Nephron progenitor cell (in vitro differentiated cells): ENCODE data around the gene ZC3H7B.
A peak's percentile ranks its signal among the peaks of the same experiment; 100 is the strongest.

Source experiments
- DNase-seq: peaks from one replicate; pipeline ENCODE4 v3.0.0; 2021
- H3K27ac Mint-ChIP-seq: 2 replicates; pipeline ENCODE4 v1.8.0; 2021; ENCODE audit warnings: mild to moderate bottlenecking, moderate library complexity, mixed read lengths
- H3K27me3 Mint-ChIP-seq: 2 replicates; pipeline ENCODE4 v1.8.0; 2021; ENCODE audit warnings: mild to moderate bottlenecking, low read depth, mixed read lengths; ENCODE audit not compliant: poor library complexity
- H3K36me3 Mint-ChIP-seq: 2 replicates; pipeline ENCODE4 v1.8.0; 2021; ENCODE audit warnings: low read depth, mixed read lengths
- H3K4me1 Mint-ChIP-seq: 2 replicates; pipeline ENCODE4 v1.8.0; 2021; ENCODE audit warnings: mixed read lengths
- H3K4me3 Mint-ChIP-seq: 2 replicates; pipeline ENCODE4 v1.8.0; 2021; ENCODE audit warnings: mild to moderate bottlenecking, moderate library complexity, mixed read lengths
- H3K9me3 Mint-ChIP-seq: 2 replicates; pipeline ENCODE4 v1.8.0; 2021; ENCODE audit warnings: mild to moderate bottlenecking, moderate library complexity, mixed read lengths
- TF ChIP-seq, protein P1 (sequence below): fragments of 200-600 bp; sonication (generic); IDR thresholded peaks from 2 replicates; pipeline ENCODE4 v1.5.0; 2021; ENCODE audit warnings: antibody characterized with exemption

ZC3H7B gene

DNA sequence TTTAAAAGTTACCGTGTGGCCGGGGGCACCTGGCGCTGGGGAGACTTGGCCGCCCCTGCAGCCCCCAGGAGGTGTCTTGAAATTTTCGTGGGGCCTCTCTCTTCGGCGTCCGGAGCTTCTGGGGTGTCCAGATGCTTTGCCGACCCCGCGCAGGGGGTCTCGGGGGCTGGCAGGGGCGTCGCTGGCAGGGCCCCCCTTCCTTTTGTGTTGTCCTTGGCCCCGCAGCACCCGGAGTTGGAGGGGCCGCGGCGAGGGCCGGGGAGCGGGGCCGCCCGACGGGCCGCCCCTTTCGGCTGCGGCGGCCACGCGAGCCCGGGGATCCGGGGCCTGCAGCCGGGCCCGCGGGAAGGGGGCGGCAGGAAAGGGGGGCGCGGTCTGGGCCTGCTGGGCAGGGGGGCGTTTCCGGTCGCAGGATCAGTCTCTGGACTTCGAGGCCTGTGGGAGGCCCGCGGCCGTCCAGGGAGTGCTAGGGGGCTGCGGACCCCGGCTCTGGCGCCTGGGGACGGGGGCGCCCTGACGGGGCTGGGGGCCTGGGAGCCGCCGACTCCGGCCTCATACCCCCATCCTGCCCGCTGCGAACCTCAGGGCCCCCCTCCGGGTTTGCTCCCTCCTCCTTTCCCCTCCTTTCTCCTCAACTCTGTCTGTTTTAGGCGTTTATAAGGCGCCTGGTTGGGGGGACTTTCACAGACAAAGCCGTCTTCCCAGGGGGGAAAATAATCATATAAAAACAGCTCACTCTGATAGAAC, 869 bp downstream of the ZC3H7B start:
- peaks cover 37% of the 10 kb centered on the region for H3K4me1 Mint-ChIP-seq
- DNase-seq = peak; percentile 75
- H3K27ac Mint-ChIP-seq = peak overlapping the region; percentile 60
- H3K9me3 Mint-ChIP-seq = no peaks in the 10 kb centered on the region
- TF ChIP-seq, protein P1, sequence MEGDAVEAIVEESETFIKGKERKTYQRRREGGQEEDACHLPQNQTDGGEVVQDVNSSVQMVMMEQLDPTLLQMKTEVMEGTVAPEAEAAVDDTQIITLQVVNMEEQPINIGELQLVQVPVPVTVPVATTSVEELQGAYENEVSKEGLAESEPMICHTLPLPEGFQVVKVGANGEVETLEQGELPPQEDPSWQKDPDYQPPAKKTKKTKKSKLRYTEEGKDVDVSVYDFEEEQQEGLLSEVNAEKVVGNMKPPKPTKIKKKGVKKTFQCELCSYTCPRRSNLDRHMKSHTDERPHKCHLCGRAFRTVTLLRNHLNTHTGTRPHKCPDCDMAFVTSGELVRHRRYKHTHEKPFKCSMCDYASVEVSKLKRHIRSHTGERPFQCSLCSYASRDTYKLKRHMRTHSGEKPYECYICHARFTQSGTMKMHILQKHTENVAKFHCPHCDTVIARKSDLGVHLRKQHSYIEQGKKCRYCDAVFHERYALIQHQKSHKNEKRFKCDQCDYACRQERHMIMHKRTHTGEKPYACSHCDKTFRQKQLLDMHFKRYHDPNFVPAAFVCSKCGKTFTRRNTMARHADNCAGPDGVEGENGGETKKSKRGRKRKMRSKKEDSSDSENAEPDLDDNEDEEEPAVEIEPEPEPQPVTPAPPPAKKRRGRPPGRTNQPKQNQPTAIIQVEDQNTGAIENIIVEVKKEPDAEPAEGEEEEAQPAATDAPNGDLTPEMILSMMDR = no peak
- H3K27me3 Mint-ChIP-seq = no peaks in the 10 kb centered on the region
- H3K4me3 Mint-ChIP-seq = peak overlapping the region; percentile 86
- peaks cover 15% of the 10 kb centered on the region for H3K36me3 Mint-ChIP-seq

DNA sequence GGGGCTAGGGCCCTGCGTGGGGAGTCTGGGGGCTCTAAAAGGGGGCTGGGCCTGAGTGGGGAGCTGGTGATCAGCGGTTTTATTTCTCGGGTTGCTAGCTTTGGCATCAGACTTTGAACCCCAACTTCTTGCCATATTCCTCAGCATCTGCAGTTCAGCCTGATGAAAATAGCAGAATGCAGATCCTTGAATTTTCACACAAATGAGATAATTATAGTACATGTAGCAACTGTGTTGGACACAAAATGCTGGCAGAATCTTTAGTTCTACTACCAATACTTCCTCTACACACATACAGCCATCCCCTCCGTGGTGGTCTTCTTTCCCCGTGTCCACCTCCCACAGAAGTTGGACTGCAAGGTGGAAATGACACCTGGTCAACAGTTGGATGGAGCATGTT, 1.5 kb downstream of the ZC3H7B start:
- peak overlapping the region; percentile 86 for H3K4me3 Mint-ChIP-seq
- peaks cover 43% of the 10 kb centered on the region for H3K4me1 Mint-ChIP-seq
- H3K9me3 Mint-ChIP-seq = no peaks in the 10 kb centered on the region
- peaks cover 18% of the 10 kb centered on the region for H3K36me3 Mint-ChIP-seq
- TF ChIP-seq, protein P1 = no peak
- no peak for DNase-seq
- peak overlapping the region; percentile 60 for H3K27ac Mint-ChIP-seq
- no peaks in the 10 kb centered on the region for H3K27me3 Mint-ChIP-seq

DNA sequence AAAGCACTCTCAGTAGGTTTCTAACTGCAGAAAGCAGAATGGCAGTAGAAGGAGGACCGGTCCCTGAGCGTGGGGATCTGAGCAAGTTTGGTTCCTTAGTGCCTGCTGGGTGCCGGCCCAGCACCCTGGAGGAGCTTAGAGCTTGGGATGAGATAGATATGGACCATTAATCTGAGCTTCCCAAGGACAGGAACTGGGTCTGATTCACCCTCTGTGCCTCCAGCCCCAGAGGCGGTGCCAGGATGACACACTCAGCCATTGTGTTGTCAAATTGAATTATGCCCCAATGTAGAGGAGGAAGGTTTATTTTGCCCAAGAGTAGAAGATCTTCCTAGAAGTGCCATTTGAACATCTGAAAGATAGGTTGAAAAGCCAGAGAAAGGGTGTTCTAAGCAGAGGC, 4.3 kb downstream of the ZC3H7B start:
- no peak overlapping the region for H3K27ac Mint-ChIP-seq
- H3K27me3 Mint-ChIP-seq = no peaks in the 10 kb centered on the region

DNA sequence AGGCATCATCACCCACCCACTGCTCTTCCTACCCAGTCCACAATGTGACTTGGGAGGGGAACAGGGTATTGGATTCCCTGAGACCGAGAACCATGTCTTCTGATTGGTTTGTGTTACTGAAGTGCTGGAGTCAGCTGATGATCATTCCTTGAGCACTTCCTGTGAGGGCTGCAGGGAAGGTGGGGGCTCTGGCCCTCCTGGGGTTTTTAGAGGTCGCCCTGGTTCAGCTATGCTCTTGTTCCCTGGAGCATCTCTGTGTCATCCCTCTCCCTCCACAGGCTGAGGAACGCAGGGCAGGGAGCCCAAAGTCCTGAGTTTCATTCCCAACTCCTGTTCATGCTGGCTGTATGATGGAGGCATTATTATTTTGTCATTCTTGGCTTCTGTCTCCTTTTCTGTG, 6.7 kb downstream of the ZC3H7B start:
- Mint-ChIP-seq H3K36me3 (peaks cover 48% of the 10 kb centered on the region), H3K9me3 (peaks cover 9% of the 10 kb centered on the region), H3K4me1 (peaks cover 52% of the 10 kb centered on the region), H3K27me3 (no peaks in the 10 kb centered on the region), H3K4me3 (no peak overlapping the region), H3K27ac (peak overlapping the region; percentile 90)
- DNase-seq = no peak
- TF ChIP-seq, protein P1 = no peak

More for the DNA sequence above, 4.3 kb downstream of the ZC3H7B start:
- no peak overlapping the region for H3K4me3 Mint-ChIP-seq
- H3K4me1 Mint-ChIP-seq = peaks cover 57% of the 10 kb centered on the region
- TF ChIP-seq, protein P1 = no peak
- no peak for DNase-seq
- peaks cover 36% of the 10 kb centered on the region for H3K36me3 Mint-ChIP-seq
- H3K9me3 Mint-ChIP-seq = peaks cover 4% of the 10 kb centered on the region

DNA sequence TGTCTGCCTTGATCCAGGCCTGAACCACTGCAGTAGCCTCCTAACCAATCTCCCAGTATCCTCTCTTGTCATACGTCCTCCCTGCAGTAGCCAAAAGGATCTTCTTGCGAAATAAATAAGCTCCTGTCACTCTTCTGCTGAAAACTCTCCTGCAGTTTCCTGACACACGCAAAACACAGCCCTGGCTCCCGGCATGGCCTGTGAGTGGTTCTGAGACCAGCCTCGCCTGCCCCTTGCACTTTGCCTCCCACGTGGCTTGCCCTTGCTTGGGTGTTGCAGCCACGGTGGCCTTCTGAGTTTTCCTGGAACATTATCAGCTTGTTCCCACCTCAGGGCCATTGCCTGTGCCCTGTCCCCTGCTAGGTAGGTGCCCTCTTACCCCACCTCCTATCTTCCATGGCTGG, 7.2 kb downstream of the ZC3H7B start:
- H3K36me3 Mint-ChIP-seq = peaks cover 49% of the 10 kb centered on the region
- DNase-seq = no peak
- no peak overlapping the region for H3K4me3 Mint-ChIP-seq
- peaks cover 48% of the 10 kb centered on the region for H3K4me1 Mint-ChIP-seq
- H3K27me3 Mint-ChIP-seq = no peaks in the 10 kb centered on the region
- TF ChIP-seq, protein P1 = no peak
- peak overlapping the region; percentile 90 for H3K27ac Mint-ChIP-seq
- peaks cover 9% of the 10 kb centered on the region for H3K9me3 Mint-ChIP-seq

DNA sequence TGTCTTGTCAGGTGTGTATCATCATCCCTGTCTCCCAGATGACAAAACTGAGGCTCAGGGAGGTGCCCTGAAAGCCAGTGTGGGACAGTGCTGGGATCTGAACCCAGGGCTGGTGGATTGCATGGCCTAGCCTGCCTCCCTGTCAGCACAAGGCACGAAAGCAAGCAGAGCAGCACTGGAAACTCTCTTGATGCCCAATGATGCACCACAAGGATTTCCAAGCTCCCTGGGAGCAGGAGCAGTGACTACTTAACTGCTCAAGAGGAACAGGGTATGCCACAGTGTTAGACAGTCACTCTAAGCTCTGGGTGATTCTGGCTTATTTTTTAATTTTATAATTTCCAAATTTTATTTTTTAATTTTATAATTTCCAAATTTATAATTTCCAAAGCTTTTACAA, 9.0 kb downstream of the ZC3H7B start:
- H3K27ac Mint-ChIP-seq = no peak overlapping the region
- TF ChIP-seq, protein P1 = no peak
- H3K4me3 Mint-ChIP-seq = no peak overlapping the region
- peaks cover 9% of the 10 kb centered on the region for H3K9me3 Mint-ChIP-seq
- H3K4me1 Mint-ChIP-seq = peaks cover 36% of the 10 kb centered on the region
- no peak for DNase-seq
- H3K36me3 Mint-ChIP-seq = peaks cover 47% of the 10 kb centered on the region
- no peaks in the 10 kb centered on the region for H3K27me3 Mint-ChIP-seq
